HL-60/S4 treated with retinoic acid at 250 ng/mL for 4 days and 3 days (cell line): ENCODE results near the gene FABP7.

Experiments
- in situ Hi-C: fragments of 300-500 bp; cut with MboI; formaldehyde crosslinking; loops from 2 replicates; pipeline ENCODE4 v1.7.0; 2022; ENCODE audit warnings: low sequenced_read_pairs

The FABP7 gene

DNA sequence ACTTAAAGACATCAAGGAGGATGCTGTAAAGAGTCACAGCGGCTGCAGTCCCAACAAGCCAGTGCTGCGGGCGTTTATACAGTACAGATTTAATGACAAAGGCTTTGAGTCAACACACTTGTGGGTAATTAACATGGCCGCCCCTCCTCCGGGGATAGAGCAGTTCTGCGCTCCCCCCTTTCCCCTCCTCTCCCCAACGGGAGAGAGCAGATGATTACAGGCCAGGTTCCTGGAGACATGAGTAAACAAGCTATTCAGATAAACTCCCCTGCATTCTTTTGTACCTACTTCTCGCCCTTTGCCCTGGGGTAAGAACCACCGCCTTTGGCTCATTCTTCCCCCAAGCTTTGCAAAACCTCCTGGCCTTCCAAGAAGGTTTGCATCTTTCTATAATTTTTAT, 23.6 kb upstream of the FABP7 start:
- in situ Hi-C loops, result no loop called here

DNA sequence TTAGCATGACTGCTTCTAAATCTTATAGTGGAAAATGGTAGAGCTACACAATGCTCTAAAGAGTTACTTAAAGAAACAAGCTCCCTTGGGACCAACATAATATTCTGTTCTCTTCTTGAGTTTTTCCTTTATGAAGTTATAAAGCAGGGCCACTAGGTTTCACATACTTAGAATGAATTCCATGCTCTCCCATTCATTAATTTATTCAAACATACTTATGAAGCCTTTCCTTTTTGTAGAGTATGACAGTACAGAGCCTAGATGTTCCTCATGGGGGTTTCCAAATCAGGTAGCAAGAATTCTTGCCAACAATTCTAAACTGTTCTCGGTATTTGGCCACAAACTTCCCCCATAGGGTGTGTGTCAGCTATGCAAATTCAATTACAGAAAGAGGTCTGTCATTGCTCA, 20.6 kb upstream of the FABP7 start:
- in situ Hi-C loops, result no loop called here

DNA sequence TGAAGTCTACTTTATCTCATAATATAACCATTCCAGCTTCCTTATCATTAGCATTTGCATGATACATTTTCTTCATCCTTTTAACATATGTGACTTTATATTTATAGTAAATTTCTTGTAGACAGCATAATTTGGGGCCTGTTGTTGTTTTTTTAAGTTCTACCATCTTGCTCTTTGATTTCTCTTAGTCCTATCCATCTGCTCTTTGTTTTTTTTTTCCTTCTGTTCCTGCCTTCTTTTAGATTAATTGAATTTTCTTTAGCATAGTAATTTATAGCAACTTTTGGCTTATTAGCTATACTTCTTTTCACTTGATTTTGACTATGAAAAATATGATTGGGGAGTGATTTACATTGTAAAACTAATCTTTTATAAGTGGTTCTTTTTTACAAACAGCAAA, 19.2 kb upstream of the FABP7 start:
- in situ Hi-C loops, result no loop called here

DNA sequence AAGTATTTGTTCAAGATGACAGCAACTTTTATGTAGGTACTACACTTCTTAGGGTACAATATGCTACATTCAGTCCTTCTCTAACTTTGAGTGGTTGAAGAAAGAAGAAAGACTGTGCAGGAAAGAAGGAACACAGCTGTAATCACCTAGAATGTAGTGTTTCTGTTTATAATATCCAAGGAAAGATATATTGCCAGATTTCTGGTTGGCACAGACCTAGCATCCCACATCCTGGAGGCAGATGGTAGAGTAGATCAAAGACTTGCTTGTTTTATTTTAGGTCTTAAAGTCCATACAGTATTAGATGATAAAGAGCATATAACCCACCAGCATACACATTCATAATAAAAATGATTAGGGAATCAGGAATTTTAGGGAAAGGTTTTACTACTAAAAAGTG, 13.3 kb upstream of the FABP7 start:
- in situ Hi-C loops, result no loop called here

DNA sequence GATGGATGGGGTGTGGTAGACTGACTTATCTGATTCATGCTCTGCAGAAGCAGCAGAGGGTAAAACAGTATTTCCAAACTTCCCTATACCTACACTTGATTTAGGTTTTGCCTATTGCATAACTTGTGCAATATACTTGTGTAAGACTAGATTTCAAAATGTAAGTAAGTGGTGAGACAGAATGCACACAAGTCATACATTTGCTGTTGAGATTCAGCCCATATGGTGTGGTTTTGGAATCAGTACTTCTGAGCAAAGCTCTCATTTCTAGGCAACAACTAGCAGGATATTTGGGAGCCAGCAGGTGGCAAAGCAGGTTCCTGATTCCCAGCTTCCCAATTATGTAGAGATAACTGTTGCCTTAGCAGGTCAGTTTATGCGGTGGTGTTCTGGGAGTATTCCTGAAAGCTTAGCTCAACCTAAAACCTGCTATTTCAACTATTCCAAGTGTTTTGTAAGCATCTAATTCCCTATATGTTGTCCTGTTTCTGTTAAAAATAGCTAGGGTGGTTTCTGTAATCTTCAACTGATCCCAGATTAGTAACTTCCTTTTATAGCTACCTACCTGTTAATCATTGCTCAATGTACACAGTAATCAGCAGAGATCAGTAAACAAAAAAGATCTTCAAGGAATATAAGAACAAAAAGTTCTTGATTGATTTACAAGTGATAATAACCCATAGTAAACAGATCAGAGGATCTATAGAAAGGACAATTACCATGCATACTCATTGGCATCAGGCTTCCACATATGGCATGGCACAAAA, 8.5 kb upstream of the FABP7 start:
- in situ Hi-C loops, result no loop called here

DNA sequence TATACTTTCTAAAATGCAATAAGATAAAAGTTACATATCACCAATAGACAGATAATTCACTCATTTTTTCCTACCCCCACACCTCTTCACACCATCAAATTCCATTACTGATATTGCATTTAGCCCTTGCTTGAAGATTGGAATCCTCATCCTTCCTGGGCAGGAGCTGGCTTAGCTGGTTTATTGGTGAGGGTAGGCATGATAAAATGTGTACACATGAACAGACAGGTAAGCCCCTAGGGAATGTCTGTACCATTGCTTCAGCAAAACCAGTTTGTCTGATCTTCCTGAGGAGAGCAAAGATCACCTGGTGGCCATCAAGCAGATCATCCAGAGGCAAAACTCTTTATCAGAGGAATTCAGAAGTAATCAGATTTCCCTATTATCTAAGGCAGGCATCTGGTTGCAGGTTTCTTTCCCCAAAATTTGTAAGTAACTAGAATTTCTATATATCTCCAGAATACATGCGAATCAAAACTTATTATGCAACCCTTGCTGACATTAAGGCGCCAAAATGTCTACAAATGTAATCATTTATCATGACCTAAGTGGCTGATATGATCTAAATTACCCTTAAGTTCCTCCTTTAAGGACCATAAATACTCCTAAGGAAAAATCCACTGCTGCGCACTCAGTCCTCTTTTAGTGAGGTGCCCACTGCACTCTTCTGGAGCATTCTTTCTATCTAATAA, 6.6 kb upstream of the FABP7 start:
- in situ Hi-C loops, result no loop called here

DNA sequence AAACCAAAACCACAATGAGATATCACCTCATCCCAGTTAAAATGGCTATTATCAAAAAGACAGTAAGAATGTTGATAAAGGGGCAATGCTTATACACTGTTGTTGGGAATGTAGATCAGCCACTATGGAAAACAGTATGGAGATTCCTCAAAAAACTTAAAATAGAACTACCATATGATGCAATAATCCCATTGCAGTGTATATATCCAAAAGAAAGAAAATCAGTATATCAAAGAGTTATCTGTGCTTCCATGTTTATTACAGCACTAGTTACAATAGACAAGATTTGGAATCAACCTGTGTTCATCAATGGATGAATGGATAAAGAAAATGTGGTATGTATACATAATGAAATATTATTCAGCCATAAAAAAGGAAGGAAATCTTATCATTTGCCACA, 3.5 kb upstream of the FABP7 start:
- in situ Hi-C loops, result no loop called here

DNA sequence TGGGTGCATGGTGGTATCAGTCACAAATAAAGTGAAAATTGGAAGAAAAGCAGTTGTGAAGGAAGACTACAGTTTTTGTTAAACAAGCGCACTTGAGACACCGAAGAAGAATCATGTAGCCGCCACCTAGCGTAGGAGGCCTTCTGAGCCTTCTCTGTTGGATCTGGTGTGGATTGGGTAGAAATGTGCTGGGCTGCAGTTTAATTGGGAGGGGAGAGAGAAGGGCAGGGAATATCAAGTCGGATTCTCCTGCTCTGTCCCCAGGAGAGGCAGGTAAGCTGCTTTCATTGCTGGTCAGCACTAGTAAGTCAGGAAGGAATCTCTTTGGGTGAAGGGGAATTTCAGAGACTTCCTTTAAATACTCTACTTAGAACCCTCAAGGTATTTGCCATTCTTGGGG, 1.2 kb upstream of the FABP7 start:
- in situ Hi-C loops, result no loop called here

DNA sequence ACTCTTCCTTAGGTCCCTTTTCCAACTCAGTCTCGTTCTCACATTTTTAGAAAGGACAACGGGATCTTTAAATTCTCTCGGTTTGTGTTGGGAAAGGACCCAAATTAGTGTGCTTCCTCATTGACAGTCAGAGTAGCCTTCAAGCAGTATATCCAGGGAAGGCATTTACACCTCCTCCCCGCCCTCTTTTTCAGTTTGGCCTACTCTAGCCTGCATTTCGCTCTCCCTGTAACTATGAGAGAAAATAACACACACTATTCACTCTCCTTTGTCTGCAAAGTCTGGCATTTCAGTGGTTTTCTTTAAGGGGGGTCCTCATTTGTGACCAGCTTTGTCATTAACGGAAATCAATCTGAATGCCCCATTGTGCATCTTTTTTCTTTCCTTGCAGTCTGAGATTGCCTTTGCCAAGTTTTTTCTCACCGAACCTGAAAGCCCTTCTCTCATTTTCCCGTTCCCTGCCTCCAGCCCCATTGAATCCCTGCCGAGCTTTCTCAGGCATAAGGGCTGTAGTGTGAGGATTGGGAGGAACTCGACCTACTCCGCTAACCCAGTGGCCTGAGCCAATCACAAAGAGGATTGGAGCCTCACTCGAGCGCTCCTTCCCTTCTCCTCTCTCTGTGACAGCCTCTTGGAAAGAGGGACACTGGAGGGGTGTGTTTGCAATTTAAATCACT, 393 bp upstream of the FABP7 start:
- in situ Hi-C loops, result no loop called here

DNA sequence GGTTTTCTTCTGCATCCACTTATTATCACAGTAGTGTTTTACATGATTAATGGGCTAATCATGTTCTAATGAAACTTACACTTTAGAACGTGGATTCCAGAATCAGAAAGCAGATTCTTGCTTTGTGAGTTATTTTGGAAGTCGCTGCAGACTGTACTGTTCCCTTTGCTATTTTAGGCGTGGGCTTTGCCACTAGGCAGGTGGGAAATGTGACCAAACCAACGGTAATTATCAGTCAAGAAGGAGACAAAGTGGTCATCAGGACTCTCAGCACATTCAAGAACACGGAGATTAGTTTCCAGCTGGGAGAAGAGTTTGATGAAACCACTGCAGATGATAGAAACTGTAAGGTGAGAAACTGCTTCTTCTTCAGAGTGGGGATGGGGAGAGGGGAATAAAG, 598 bp downstream of the FABP7 start:
- in situ Hi-C loops, result no loop called here

DNA sequence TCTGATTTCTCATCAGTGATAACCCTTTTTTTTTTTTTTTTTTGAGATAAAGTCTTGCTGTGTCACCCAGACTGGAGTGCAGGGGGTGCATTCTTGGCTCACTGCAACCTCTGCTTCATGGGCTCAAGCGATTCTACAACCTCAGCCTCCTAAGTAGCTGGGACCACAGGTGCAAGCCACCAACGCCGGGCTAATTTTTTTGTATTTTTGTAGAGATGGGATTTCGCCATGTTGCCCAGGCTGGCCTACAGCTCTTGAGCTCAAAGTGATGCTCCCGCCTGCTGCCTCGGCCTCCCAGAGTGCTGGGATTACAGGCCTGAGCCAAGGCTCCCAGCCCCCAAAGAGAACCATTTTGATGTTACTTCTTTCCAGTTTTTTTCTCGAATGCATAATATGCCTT, 2.2 kb downstream of the FABP7 start:
- in situ Hi-C loops, result no loop called here

DNA sequence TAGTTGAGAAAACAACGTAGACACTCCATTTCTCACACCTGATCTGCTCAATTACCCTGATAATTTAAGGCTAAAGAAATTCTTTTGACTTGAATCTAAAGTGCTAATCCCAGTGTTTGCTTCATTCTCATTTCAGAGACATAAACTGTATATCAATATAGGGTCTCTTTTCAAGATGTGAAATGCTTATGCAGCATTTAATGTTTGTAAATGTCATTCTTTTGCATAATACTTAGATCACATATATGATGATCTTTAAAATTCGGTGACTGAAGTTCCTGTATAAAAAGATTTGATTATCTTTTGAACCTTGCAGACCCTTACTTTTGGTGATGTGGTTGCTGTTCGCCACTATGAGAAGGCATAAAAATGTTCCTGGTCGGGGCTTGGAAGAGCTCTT, 3.9 kb downstream of the FABP7 start:
- in situ Hi-C loops, result no loop called here

DNA sequence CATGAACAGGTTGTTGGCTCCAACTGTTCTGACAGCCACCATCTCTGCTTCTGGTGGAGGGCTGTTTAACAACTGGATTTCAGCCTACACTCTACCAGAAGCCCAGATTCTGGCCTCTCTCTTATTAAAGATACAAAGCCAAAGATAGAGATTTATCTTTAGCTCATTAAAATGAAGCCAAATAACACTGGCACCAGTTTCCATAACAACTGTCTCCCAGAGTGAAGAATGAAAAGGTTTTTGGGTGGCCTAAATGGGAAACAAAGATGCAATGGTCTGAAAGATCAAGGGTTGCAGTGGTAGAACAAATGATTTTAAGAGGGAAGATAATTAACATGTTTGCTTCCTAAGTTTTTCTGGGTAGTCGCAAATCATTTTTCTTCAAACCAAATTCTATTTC, 6.4 kb downstream of the FABP7 start:
- in situ Hi-C loops, result no loop called here

DNA sequence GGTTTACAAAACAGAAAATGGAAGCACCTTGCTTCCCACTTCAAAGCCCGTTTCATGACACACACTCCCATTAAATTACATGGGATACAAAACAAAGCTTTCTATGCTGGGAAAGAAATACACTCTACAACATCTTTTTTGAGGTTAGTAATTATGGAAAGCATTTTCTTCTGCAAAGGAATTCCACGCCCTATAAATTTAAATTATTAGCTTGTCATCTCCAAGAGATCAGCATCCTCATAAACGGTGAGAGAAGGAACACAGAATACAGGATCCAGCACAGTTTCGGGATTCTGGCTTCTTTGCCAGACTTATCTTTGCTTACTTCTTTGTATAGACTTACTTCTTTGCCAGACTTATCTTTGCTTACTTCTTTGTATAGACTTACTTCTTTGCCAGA, 8.2 kb downstream of the FABP7 start:
- in situ Hi-C loops, result no loop called here

DNA sequence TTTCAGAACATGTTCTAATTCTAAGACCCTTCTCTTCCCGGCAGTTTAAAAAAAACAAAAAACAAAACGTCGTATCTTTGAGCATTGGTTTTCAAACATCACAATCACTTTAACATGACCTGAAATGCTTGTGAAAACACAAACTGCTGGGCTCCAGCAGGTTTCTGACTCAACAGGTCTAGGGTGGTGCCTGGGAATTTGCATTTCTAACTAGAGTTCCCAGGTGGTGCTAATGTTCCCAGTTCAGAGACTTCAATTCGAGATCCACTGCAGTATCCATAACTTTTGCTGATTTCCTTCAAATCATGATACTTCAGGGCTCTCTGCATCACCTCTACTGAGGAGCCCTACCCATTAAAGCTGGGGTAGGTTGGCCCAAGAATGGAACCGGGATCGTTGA, 8.7 kb downstream of the FABP7 start:
- in situ Hi-C loops, result no loop called here

DNA sequence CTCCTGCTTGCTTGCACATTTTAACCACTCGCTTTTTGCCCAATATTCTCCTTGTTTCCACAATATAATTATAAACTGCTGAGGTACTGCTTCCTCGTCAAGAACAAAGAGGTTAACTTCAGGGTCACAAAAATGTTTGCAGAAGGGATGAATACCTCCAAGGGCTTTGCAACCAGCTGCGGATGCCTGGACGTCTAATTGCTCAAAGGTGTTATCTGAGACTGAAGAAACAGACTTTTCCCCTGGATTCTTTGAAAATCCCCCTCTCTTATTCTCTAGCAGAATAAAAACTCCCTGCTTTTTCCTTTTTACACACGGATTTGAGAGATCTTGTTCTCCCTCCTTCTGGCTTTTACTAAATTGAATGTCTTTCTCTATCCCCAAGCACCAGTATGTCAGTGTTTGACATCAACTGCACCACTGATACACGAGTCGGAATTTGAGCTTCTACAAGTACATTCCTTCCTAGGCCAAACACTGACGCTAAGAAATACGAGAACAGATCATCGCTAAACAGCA, 9.2 kb downstream of the FABP7 start:
- in situ Hi-C loops, result no loop called here

DNA sequence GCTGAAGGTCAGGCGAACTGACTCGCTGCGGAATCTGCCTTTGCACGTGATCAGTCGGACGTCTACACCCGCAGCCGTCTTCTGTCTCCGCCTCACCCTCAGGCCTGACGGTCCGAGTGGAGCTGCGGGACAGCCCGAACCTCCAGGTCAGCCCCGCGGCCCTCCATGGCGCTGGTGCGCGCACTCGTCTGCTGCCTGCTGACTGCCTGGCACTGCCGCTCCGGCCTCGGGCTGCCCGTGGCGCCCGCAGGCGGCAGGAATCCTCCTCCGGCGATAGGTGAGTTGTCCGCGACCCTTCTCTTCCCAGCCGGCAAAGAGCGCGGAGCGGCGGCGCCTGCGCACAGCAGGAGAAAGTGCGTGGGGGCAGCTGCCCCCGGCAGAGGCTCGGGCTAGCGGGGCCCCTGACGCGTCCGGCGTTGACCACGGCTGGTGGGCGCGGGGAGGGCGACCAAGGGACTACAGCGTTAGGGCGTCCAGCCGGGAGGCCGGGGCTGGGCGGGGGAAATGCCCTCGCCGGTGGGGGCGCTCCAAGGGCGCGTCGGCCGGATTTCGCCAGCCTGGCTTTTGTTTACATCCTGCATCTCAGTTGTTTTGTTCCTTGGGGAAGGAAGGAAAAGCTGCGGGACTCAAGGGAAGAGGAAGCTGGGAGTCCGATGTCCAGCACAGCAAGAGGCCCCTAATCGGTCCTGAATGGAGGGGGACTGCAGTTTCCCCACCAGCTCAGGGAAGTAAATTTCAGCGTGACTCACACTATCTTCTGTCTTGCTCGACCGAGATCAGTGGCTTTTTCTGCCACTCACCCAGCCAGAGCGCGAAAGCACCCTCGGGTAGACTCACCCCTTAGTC, 9.9 kb downstream of the FABP7 start, which contains the start of gene SMPDL3A:
Gene SMPDL3A, plus strand, starts transcription at position 77 of the 846 bp plus-strand sequence. Its CDS starts 89 bp downstream, at position 166.
- in situ Hi-C loops, result no loop called here

DNA sequence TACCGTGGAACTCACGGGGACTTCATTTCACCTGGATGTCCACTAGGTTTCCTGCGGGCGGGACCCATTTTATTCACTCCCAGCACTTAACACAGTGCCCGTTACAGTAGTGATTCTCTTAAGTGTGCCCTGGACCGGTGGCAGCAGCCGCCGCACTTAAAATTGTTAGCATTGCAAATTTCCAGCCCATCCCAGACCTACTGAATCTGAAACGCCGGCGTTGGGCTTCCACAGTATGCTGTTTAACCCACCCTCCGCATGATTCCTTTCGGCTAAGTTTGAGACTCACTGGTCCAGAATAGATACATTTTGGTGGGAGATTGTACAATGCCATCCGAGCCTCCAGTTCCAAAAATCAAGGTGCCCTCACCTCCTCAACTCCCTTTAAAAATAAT, 10.5 kb downstream of the FABP7 start:
- in situ Hi-C loops, result no loop called here

DNA sequence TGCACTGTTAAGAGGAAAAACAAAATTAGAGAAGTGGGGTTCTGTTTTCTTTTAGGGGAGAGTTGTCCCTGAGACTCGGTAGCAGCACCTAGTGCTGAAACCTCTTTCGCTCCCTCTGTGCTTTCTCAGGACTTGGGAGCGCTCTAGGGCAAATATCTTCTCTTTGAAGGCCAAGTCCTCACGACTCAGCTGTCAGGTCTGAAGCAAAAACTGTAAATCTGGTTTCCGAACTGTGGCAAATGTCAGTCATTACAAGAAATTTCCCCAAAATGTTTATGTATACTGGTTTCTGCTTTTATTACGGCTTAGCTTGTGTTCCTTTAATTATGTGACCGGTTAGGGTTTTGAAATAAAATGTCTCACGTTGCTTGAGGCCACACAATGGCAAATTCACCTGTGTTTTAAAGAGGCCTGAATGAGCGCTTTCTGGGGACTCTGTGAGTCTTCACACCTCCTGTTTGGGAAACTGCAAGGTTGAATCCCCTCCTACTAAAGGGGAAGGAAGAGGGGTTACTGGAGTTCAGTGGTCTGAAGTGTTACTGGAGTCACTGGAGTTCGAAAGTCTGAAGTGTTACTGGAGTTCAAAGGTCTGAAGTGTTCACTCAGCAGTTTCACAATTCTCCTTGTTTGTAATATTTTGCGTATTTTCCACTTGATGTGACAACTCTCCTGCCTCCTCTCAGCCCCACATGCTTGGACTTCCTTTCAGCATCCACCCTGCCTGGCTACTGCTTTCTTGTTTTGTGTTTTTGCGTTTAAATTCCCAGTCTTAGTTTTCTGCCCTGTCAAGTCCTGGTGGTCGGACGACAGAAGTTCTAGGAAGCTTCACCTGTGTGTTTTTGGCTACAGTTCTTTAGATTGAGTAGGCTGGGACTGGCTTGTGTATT, 11.2 kb downstream of the FABP7 start:
- in situ Hi-C loops, result no loop called here

DNA sequence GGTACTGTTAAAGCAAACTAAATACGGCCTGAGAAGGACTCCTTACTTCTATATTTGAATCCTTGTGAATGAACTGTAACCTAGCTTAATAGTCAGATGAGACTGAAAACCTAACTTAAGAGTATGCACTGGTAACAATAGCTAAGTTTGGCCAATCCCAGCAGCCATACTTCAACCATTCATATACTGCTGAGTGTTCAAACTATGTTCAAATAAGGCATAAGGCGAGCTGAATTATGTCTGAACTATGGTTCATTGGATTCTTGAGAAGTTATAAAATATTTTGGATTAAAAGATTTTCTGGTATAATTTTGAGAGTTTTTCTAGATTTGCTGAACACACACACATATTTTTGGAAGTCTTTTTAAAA, 11.8 kb downstream of the FABP7 start:
- in situ Hi-C loops, result no loop called here
